ENCODE data around the gene DPP6.

- no peak for TF ChIP-seq POLR2A (IDR thresholded peaks at IDR 0.05; ENCODE audit: low read depth, low read length)
- TF ChIP-seq TAF1 (IDR thresholded peaks at IDR 0.05; ENCODE audit: low read depth, low read length) = no peak
- TF ChIP-seq POU2F2 (IDR thresholded peaks at IDR 0.05; ENCODE audit: low read depth, low read length) = no peak
- no peak for TF ChIP-seq POLR2AphosphoS5 (IDR thresholded peaks at IDR 0.05; ENCODE audit: low read depth, low read length)
- TF ChIP-seq PAX5 (IDR thresholded peaks at IDR 0.05; ENCODE audit: insufficient read depth, low read length, severe bottlenecking) = no peak
Observed at GRCh38 chr7:154296443-154296842, 244.2 kb downstream of the DPP6 start.
